Heart right ventricle (tissue), 16 donors: Measurements from ENCODE around the gene PABPC3. TPM values are rescaled to one million over a fixed set of nuclear protein-coding genes. Genes with fewer than 3 reads are reported as not detected.

Experiments
- ATAC-seq, 8 donors: fragments of 200-7000 bp; cut with Tn5 transposase; one replicate each; pipeline ENCODE4 v1.9.1; 2020; ENCODE audit warnings: mild to moderate bottlenecking in 8 of 8, moderate library complexity in 8 of 8, moderate number of reproducible peaks in 1 of 8
- DNase-seq, 2 donors: peaks; one replicate each; pipeline ENCODE4 v3.0.0-alpha.2; 2020
- H3K27ac ChIP-seq, 10 donors: fragments of 200-600 bp; sonication (generic) in 2 of 10; one replicate each; pipeline versions ENCODE4 v1.5.0 to v1.8.0; 2020 to 2022; ENCODE audit warnings: mild to moderate bottlenecking in 3 of 10
- H3K27me3 ChIP-seq, 7 donors: fragments of 200-600 bp; one replicate each; pipeline ENCODE4 v1.8.0; 2021 to 2022; ENCODE audit warnings: mild to moderate bottlenecking in 2 of 7
- H3K36me3 ChIP-seq, 9 donors: fragments of 200-600 bp; sonication (generic) in 1 of 9; one replicate each; pipeline versions ENCODE4 v1.5.0 to v1.8.0; 2020 to 2022; ENCODE audit warnings: mild to moderate bottlenecking in 2 of 9
- H3K4me1 ChIP-seq, 9 donors: fragments of 200-600 bp; sonication (generic) in 1 of 9; one replicate each; pipeline versions ENCODE4 v1.5.0 to v1.8.0; 2020 to 2022; ENCODE audit warnings: mild to moderate bottlenecking in 4 of 9
- H3K4me3 ChIP-seq, 10 donors: fragments of 200-600 bp; sonication (generic) in 2 of 10; one replicate each; pipeline versions ENCODE4 v1.5.0 to v1.8.0; 2020 to 2022; ENCODE audit warnings: mild to moderate bottlenecking in 7 of 10, moderate library complexity in 2 of 10
- H3K9me3 ChIP-seq, 11 donors: fragments of 200-600 bp in 10 of 11; sonication (generic) in 2 of 11; one replicate each; pipeline versions ENCODE4 v1.5.0 to v1.8.0; 2013 to 2022; ENCODE audit warnings: mild to moderate bottlenecking in 2 of 11, control low read depth in 1 of 11, moderate library complexity in 1 of 11
- CTCF ChIP-seq, 9 donors: fragments of 200-600 bp; sonication (generic) in 2 of 9; IDR thresholded peaks; one replicate each; pipeline versions ENCODE4 v1.5.0 to v1.8.0; 2021 to 2022; ENCODE audit warnings: antibody characterized with exemption in 9 of 9, mild to moderate bottlenecking in 5 of 9, moderate library complexity in 1 of 9
- WGBS, 2 donors: extraction: QIAGEN DNeasy Blood & Tissue Kit; methylation state at CpG; one replicate each; pipeline ENCODE4 v1.1.7; 2013; ENCODE audit warnings: inconsistent platforms in 1 of 2; 5-methylcytosine and 5-hydroxymethylcytosine counted together
- intact Hi-C, 10 donors: fragments of 100-400 bp; cut with DNase I; formaldehyde crosslinking; loops; one replicate each; pipeline versions ENCODE4 v1.11.1 to v1.14.2; 2022
- polyA plus RNA-seq, 2 donors: library from polyadenylated mRNA; stranded (reverse); fragments of 200-250 nt; gene quantifications; one replicate each; pipeline ENCODE4 v1.2.3, GENCODE V29; 2013
- total RNA-seq, 10 donors: library from RNA; stranded (reverse); fragmentation: NEBNext Ultra II Directional in 3 of 10; extraction: Animal tissue kit (Norgen Biotek cat#: 25700) in 3 of 10; gene quantifications; one replicate each; pipeline versions ENCODE4 v1.2.1 to v1.2.4, GENCODE V29; 2021 to 2023
- donor health status: Arrhythmogenic right ventricular cardiomyopathy.
- donor health status: ischemic (EF 13 %, LVEDD 7.1; RV severe dilation, severe dysfunction).
- donor health status: healthy with polysubstance abuse.
- donor health status: DM: no; HTN: yes; CAD: no.
- donor health status: DM: no; HTN: no; CAD: no.
- donor health status: ischemic (EF 25% LVEDD 6.9; RV normal size, moderate dysfunction).
- donor health status: ischemic (EF 25% LVEDD 5.7; RV mildly dilated, moderate dysfunction).
- donor health status: healthy.
- donor health status: DM: yes; HTN: yes; CAD: no.
- donor health status: Ischemic cardiomyopathy.
- donor health status: ischemic (EF 35%, LVEDD 5.7; RV mildly dilated, moderate dysfunction).
- donor health status: nonischemic (EF 11% LVEDD 7.7; RV severe dilation, severe dysfunction).
- donor health status: DM: yes; HTN: yes; CAD: no.
- donor health status: PGD.
- donor health status: ischemic (EF 29% LVEDD 5.4; RV normal size, mild dysfunction).
- donor health status: nonischemic (EF 23%, LVEDD 6.1; RV moderate dilation, normal function).

The PABPC3 gene
- total and polyA plus RNA-seq, 12 donors = 0.06 to 0.10 (median 0.09) TPM; not detected in 9

DNA sequence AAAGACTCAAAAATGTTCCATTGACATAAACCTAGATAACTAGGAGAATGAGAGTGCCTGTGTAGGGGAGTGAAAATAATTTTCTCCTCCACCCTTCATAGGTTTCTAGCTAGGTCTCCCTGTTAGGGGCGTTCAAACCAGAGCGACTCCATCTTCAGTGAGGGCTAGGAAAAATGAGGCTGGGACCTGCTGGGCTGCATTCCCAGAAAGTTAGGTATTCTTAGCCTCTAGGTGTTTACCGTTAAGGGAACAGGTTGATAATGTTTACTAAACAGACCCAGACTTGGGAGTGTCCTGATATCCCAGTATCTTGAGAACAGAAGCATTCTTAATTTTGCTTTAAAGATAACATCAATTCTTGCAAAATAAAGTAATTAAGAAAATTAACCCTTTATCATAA lies 20.1 kb downstream of the PABPC3 start:
- no peaks in the 10 kb centered on the region for H3K4me1 ChIP-seq
- no peak for DNase-seq
- H3K27ac ChIP-seq = no peak overlapping the region
- WGBS, 2 donors = 54 to 64% methylated on average over 3 of the region's 3 CpGs
- ATAC-seq = no peak
- H3K27me3 ChIP-seq = peaks cover 0 to 55% (median 33%) of the 10 kb centered on the region in 7 donors
- H3K36me3 ChIP-seq = no peaks in the 10 kb centered on the region
- intact Hi-C loops = loop anchor here in 6 of 10 donors (10.0 kb wide), 2 partner anchors 111 to 121 kb away; no protein-coding TSS in a partner anchor
- H3K9me3 ChIP-seq = no peaks in the 10 kb centered on the region
- no peak overlapping the region for H3K4me3 ChIP-seq
- no peak for TF ChIP-seq CTCF (IDR thresholded peaks at IDR 0.05)

GRCh38 chr13:25117312-25117711 lies 21.4 kb downstream of the PABPC3 start:
- no peaks in the 10 kb centered on the region for H3K4me1 ChIP-seq
- peaks cover 0 to 6% (median 0%) of the 10 kb centered on the region in 11 donors for H3K9me3 ChIP-seq
- no peaks in the 10 kb centered on the region for H3K36me3 ChIP-seq
- ATAC-seq (no peak), DNase-seq (no peak)
- no peak overlapping the region for H3K27ac ChIP-seq
- intact Hi-C loops = loop anchor here in 6 of 10 donors (10.0 kb wide), 2 partner anchors 113 to 123 kb away; no protein-coding TSS in a partner anchor
- 83% methylated on average over 16 of the region's 16 CpGs for WGBS, 2 donors
- H3K4me3 ChIP-seq = no peak overlapping the region
- no peak for TF ChIP-seq CTCF (IDR thresholded peaks at IDR 0.05)
- peaks cover 0 to 48% (median 26%) of the 10 kb centered on the region in 7 donors for H3K27me3 ChIP-seq

DNA sequence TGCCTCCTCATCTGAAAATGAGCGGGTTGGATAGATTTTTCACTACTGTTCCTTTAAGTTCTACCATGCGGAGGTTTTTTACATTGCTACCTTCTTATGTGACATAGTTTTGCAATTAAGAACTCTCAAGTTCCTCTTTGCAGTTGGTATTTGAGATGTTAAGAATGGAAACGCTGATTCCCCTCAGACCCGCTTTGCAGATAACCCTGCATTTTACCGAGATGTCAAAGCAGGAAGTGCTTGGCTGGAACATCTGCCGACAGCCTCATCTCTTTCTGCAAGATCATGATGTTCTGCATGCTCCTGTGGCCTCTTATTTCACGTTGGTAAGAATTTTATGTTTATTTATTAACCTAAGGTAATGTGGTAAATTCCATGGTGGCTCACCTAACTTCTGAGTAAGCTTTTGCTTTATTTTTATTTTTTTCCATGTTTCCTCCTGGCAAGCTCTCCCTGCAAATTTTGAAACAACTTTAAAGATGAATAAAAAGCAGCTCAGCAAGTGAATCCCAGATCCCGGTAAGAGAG lies 22.5 kb downstream of the PABPC3 start:
- Histone ChIP-seq H3K4me3 (no peak overlapping the region), H3K36me3 (no peaks in the 10 kb centered on the region), H3K4me1 (no peaks in the 10 kb centered on the region), H3K9me3 (peaks cover 0 to 17% (median 0%) of the 10 kb centered on the region in 11 donors), H3K27me3 (peaks cover 0 to 46% (median 26%) of the 10 kb centered on the region in 7 donors), H3K27ac (no peak overlapping the region)
- TF ChIP-seq CTCF (IDR thresholded peaks at IDR 0.05) = no peak
- intact Hi-C loops = loop anchor here in 6 of 10 donors (10.0 kb wide), 2 partner anchors 114 to 124 kb away; no protein-coding TSS in a partner anchor
- 39 to 42% methylated on average over 8 of the region's 8 CpGs for WGBS, 2 donors
- ATAC-seq (no peak), DNase-seq (no peak)

DNA sequence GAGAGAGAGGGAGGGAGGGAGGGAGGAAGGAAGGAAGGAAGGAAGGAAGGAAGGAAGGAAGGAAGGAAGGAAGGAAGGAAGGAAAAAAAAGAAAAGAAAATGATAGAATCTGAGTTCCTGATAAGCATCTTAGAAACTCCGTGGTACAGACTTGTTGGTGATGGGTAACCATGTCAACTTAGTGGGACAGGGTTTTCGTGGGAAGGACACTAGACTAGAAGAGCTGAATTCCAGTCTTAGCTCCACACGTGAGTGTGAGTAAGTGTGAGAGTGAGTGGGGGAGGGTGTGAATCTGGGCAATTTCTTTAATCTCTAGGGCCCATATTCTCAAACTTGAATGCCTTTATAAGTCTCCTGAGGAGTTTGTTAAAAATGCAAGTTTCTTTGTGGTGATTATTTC lies 35.0 kb downstream of the PABPC3 start:
- DNase-seq (no peak), ATAC-seq (no peak)
- H3K4me3 ChIP-seq = no peak overlapping the region
- H3K9me3 ChIP-seq = peaks cover 0 to 22% (median 0%) of the 10 kb centered on the region in 11 donors
- intact Hi-C loops = no loop called here
- WGBS, 2 donors = 36 to 38% methylated on average over 3 of the region's 3 CpGs
- no peak for TF ChIP-seq CTCF (IDR thresholded peaks at IDR 0.05)
- no peaks in the 10 kb centered on the region for H3K36me3 ChIP-seq
- H3K27ac ChIP-seq = no peak overlapping the region
- H3K27me3 ChIP-seq = peaks cover 0 to 19% (median 13%) of the 10 kb centered on the region in 7 donors
- no peaks in the 10 kb centered on the region for H3K4me1 ChIP-seq
